Neural cell (in vitro differentiated cells): Measurements from ENCODE around the gene UBXN6. TPM values are rescaled to one million over a fixed set of nuclear protein-coding genes. Genes with fewer than 3 reads are reported as not detected.

ENCODE experiments used
- H2AFZ ChIP-seq: fragments of 200-600, 300-800 bp; sonication (generic), shearing (Covaris generic); 2 replicates; pipeline ENCODE4 v1.6.0; 2014; ENCODE audit warnings: low read depth, mild to moderate bottlenecking, antibody characterized with exemption, low read length, moderate library complexity
- H3F3A ChIP-seq: fragments of 200-600 bp; shearing (Covaris generic); 2 replicates; pipeline ENCODE4 v1.6.1; 2016; ENCODE audit warnings: mild to moderate bottlenecking, moderate library complexity, mixed read lengths, antibody characterized with exemption, low read length; ENCODE audit not compliant: insufficient read depth, poor library complexity, severe bottlenecking
- H3K27ac ChIP-seq: fragments of 200-600, 300-800 bp; sonication (generic), shearing (Covaris generic); 2 replicates; pipeline ENCODE4 v1.5.1; 2014; ENCODE audit warnings: mild to moderate bottlenecking, low read length, moderate library complexity
- H3K27me3 ChIP-seq: fragments of 300-800, 200-600 bp; sonication (generic), shearing (Covaris generic); 2 replicates; pipeline ENCODE4 v1.6.0; 2014; ENCODE audit warnings: mild to moderate bottlenecking, low read depth, low read length, moderate library complexity; ENCODE audit not compliant: insufficient read depth
- H3K36me3 ChIP-seq: fragments of 300-800, 200-600 bp; sonication (generic), shearing (Covaris generic); 2 replicates; pipeline ENCODE4 v1.5.1; 2014; ENCODE audit warnings: mild to moderate bottlenecking, antibody characterized with exemption, low read length, moderate library complexity; ENCODE audit not compliant: insufficient read depth
- H3K4me2 ChIP-seq: fragments of 300-800, 200-600 bp; sonication (generic), shearing (Covaris generic); 2 replicates; pipeline ENCODE4 v1.6.0; 2014; ENCODE audit warnings: mild to moderate bottlenecking, low read length
- H3K4me3 ChIP-seq: fragments of 300-800, 200-600 bp; sonication (generic), shearing (Covaris generic); 2 replicates; pipeline ENCODE4 v1.5.1; 2014; ENCODE audit warnings: mild to moderate bottlenecking, low read length, moderate library complexity
- H3K79me2 ChIP-seq: fragments of 200-600 bp; shearing (Covaris generic); replicated peaks from 2 replicates; pipeline ENCODE4 v1.6.0; 2014; ENCODE audit warnings: mild to moderate bottlenecking, low read length, moderate library complexity; ENCODE audit not compliant: insufficient read depth
- H3K9ac ChIP-seq: fragments of 300-800, 200-600 bp; sonication (generic), shearing (Covaris generic); 2 replicates; pipeline ENCODE4 v1.6.1; 2016; ENCODE audit warnings: mild to moderate bottlenecking, low read length, mixed read lengths
- H3K9me2 ChIP-seq: fragments of 200-600 bp; shearing (Covaris generic); 2 replicates; pipeline ENCODE4 v1.6.1; 2016; ENCODE audit warnings: mild to moderate bottlenecking, low read length, mixed read lengths; ENCODE audit not compliant: insufficient read depth
- H3K9me3 ChIP-seq: fragments of 200-600, 300-800 bp; sonication (generic), shearing (Covaris generic); 2 replicates; pipeline ENCODE4 v1.6.1; 2016; ENCODE audit warnings: mild to moderate bottlenecking, mixed run types, low read length, moderate library complexity, mixed read lengths
- H4K20me1 ChIP-seq: fragments of 200-600 bp; shearing (Covaris generic); 2 replicates; pipeline ENCODE4 v1.6.1; 2016; ENCODE audit warnings: mild to moderate bottlenecking, mixed run types; ENCODE audit not compliant: insufficient read depth
- EP300 ChIP-seq: fragments of 450-650 bp; conservative IDR thresholded peaks from 2 replicates; pipeline ENCODE4 v1.6.1; 2014; ENCODE audit warnings: antibody characterized with exemption, mild to moderate bottlenecking, moderate library complexity; ENCODE audit not compliant: poor library complexity, severe bottlenecking
- EZH2 ChIP-seq: fragments of 200-600, 300-800 bp; shearing (Covaris generic), sonication (generic); IDR thresholded peaks from 2 replicates; pipeline ENCODE4 v1.6.1; 2014; ENCODE audit warnings: antibody characterized with exemption, low read length, borderline replicate concordance, mild to moderate bottlenecking; ENCODE audit not compliant: insufficient read depth, poor library complexity, severe bottlenecking
- MXI1 ChIP-seq: fragments of 450-650 bp; conservative IDR thresholded peaks from 2 replicates; pipeline ENCODE4 v1.6.1; 2014; ENCODE audit warnings: antibody characterized with exemption, mild to moderate bottlenecking; ENCODE audit not compliant: poor library complexity, severe bottlenecking
- POLR2AphosphoS5 ChIP-seq: IDR thresholded peaks from 2 replicates; pipeline ENCODE4 v1.6.1; 2012
- RAD21 ChIP-seq: fragments of 450-650 bp; conservative IDR thresholded peaks from 2 replicates; pipeline ENCODE4 v1.6.1; 2014; ENCODE audit warnings: antibody characterized with exemption, mild to moderate bottlenecking, moderate library complexity
- SMC3 ChIP-seq: fragments of 450-650 bp; conservative IDR thresholded peaks from 2 replicates; pipeline ENCODE4 v1.6.1; 2014; ENCODE audit warnings: antibody characterized with exemption, mild to moderate bottlenecking, moderate library complexity; ENCODE audit not compliant: poor library complexity
- TAF1 ChIP-seq: IDR thresholded peaks from 2 replicates; pipeline ENCODE4 v1.6.1; 2012; ENCODE audit warnings: low read depth
- polyA plus RNA-seq: library from polyadenylated mRNA; depleted of rRNA; stranded (reverse); fragments of >200 nt; gene quantifications from 2 replicates; pipeline ENCODE4 v1.2.3, GENCODE V29; 2014
- TF ChIP-seq, protein P1 (sequence below): IDR thresholded peaks from 2 replicates; pipeline ENCODE4 v1.6.1; 2012; ENCODE audit warnings: borderline replicate concordance
- TF ChIP-seq, protein P2 (sequence below): fragments of 450-650 bp; IDR thresholded peaks from 2 replicates; pipeline ENCODE4 v1.5.1; 2014; ENCODE audit warnings: antibody characterized with exemption, mild to moderate bottlenecking, moderate library complexity; ENCODE audit not compliant: poor library complexity, severe bottlenecking

Gene UBXN6
- polyA plus RNA-seq, 1 donor from 2014 or later: 102 TPM

DNA sequence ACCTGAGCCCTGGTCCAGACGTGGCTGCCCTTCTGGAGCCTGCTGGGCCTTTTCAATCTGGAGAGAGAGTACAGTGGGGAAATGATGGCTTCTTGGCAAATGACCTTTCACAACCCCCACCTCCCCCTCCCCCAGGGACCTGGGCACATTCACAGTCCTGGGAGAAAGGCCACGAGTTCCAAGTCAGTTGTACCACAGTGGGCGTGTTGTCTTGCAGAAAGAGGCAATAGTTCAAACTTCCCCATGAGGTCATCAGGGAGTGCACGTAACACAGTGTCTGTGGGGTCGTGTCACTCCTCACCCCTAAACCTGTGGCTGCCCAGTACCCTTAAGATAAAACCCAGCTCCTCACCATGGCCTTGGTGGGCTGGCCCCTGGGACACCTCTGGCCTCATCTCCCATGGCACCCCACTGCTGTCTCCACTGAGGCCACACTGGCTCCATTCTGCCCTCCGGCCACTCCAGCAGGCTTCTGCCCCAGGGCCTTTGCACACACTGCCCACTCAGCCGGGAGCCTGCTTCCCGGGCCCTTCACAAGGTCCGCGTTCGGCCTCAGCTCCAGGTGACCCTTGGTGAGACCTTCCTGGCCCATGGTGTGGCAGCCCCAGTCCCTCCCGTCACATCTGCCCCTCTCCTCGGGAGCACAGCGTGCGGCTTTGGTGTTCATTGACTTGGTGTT lies 47.4 kb upstream of the UBXN6 start:
- H3K9ac ChIP-seq: no peak overlapping the region
- no peak overlapping the region for H2AFZ ChIP-seq
- H3K9me2 ChIP-seq: no peaks in the 10 kb centered on the region
- H3F3A ChIP-seq: no peaks in the 10 kb centered on the region
- no peak overlapping the region for H3K4me3 ChIP-seq
- TF ChIP-seq SMC3: no peak
- TF ChIP-seq POLR2AphosphoS5: no peak
- TF ChIP-seq MXI1: no peak
- H3K27ac ChIP-seq: no peak overlapping the region
- H3K36me3 ChIP-seq: no peaks in the 10 kb centered on the region
- no peak overlapping the region for H3K4me2 ChIP-seq
- H3K79me2 ChIP-seq: no peaks in the 10 kb centered on the region
- H3K9me3 ChIP-seq: no peaks in the 10 kb centered on the region
- no peaks in the 10 kb centered on the region for H3K27me3 ChIP-seq
- H4K20me1 ChIP-seq: no peaks in the 10 kb centered on the region

DNA sequence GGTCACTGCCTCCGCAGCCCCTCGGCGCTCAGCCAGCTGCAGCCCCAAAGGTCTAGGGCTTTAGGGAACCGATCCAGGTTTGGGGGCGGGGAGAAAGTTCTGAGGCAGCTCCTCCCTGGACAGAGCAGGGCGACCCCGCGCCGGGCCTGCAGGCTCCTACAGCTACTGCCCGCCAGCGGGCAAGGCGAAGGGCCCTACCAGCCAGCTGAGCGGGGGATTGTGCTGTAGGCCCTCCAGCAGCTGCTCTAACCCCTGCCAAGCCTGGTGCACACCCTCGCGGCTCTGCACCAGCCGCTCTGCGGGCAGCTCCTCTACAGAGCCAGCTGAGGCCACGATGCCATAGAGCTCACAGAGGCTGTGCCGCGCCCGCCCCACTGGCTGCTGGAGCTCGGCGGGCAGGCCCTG lies 46.7 kb upstream of the UBXN6 start:
- no peaks in the 10 kb centered on the region for H3K79me2 ChIP-seq
- no peak for TF ChIP-seq EP300
- TF ChIP-seq, protein P1, sequence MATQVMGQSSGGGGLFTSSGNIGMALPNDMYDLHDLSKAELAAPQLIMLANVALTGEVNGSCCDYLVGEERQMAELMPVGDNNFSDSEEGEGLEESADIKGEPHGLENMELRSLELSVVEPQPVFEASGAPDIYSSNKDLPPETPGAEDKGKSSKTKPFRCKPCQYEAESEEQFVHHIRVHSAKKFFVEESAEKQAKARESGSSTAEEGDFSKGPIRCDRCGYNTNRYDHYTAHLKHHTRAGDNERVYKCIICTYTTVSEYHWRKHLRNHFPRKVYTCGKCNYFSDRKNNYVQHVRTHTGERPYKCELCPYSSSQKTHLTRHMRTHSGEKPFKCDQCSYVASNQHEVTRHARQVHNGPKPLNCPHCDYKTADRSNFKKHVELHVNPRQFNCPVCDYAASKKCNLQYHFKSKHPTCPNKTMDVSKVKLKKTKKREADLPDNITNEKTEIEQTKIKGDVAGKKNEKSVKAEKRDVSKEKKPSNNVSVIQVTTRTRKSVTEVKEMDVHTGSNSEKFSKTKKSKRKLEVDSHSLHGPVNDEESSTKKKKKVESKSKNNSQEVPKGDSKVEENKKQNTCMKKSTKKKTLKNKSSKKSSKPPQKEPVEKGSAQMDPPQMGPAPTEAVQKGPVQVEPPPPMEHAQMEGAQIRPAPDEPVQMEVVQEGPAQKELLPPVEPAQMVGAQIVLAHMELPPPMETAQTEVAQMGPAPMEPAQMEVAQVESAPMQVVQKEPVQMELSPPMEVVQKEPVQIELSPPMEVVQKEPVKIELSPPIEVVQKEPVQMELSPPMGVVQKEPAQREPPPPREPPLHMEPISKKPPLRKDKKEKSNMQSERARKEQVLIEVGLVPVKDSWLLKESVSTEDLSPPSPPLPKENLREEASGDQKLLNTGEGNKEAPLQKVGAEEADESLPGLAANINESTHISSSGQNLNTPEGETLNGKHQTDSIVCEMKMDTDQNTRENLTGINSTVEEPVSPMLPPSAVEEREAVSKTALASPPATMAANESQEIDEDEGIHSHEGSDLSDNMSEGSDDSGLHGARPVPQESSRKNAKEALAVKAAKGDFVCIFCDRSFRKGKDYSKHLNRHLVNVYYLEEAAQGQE: no peak
- TF ChIP-seq SMC3: no peak
- no peak for TF ChIP-seq MXI1
- TF ChIP-seq, protein P2, sequence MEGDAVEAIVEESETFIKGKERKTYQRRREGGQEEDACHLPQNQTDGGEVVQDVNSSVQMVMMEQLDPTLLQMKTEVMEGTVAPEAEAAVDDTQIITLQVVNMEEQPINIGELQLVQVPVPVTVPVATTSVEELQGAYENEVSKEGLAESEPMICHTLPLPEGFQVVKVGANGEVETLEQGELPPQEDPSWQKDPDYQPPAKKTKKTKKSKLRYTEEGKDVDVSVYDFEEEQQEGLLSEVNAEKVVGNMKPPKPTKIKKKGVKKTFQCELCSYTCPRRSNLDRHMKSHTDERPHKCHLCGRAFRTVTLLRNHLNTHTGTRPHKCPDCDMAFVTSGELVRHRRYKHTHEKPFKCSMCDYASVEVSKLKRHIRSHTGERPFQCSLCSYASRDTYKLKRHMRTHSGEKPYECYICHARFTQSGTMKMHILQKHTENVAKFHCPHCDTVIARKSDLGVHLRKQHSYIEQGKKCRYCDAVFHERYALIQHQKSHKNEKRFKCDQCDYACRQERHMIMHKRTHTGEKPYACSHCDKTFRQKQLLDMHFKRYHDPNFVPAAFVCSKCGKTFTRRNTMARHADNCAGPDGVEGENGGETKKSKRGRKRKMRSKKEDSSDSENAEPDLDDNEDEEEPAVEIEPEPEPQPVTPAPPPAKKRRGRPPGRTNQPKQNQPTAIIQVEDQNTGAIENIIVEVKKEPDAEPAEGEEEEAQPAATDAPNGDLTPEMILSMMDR: no peak
- no peak for TF ChIP-seq RAD21
- TF ChIP-seq EZH2: no peak
- TF ChIP-seq TAF1: no peak
- TF ChIP-seq POLR2AphosphoS5: no peak
- H3K27me3 ChIP-seq: no peaks in the 10 kb centered on the region
- H3F3A ChIP-seq: no peaks in the 10 kb centered on the region
- no peak overlapping the region for H3K4me3 ChIP-seq
- no peak overlapping the region for H3K9ac ChIP-seq
- no peaks in the 10 kb centered on the region for H3K36me3 ChIP-seq
- no peaks in the 10 kb centered on the region for H4K20me1 ChIP-seq
- H3K9me3 ChIP-seq: no peaks in the 10 kb centered on the region
- H3K27ac ChIP-seq: no peak overlapping the region
- no peaks in the 10 kb centered on the region for H3K9me2 ChIP-seq
- H3K4me2 ChIP-seq: no peak overlapping the region
- no peak overlapping the region for H2AFZ ChIP-seq
